HCT116 (cell line): ENCODE measurements around the gene DBN1.

Experiments used
- POLR2A ChIP-seq: IDR thresholded peaks from 2 replicates; pipeline ENCODE4 v1.7.0; 2011; ENCODE audit warnings: borderline replicate concordance; ENCODE audit not compliant: insufficient read depth, insufficient read length; ENCODE audit errors: extremely low read depth
- POLR2AphosphoS5 ChIP-seq: IDR thresholded peaks from 2 replicates; pipeline ENCODE4 v1.6.1; 2011; ENCODE audit warnings: mild to moderate bottlenecking, low read depth, low read length, moderate library complexity
- YY1 ChIP-seq: IDR thresholded peaks from 2 replicates; pipeline ENCODE4 v1.6.1; 2011; ENCODE audit warnings: low read length, low read depth, moderate library complexity, mild to moderate bottlenecking; ENCODE audit not compliant: insufficient replicate concordance; ENCODE audit errors: extremely low read depth
- TF ChIP-seq, protein P1 (sequence below), 3 experiments: fragments of 200-600 bp in 1 of 3; sonication (generic) in 1 of 3; IDR thresholded peaks in 2 of 3; conservative IDR thresholded peaks in 1 of 3; 2 replicates each; pipeline ENCODE4 v1.5.1; 2012 to 2017; ENCODE audit warnings: low read depth in 2 of 3, low read length in 2 of 3, antibody characterized with exemption in 1 of 3, borderline replicate concordance in 1 of 3, control low read depth in 1 of 3, mild to moderate bottlenecking in 1 of 3, mixed read lengths in 1 of 3, mixed run types in 1 of 3, moderate library complexity in 1 of 3; ENCODE audit not compliant: insufficient read depth in 1 of 3

DNA sequence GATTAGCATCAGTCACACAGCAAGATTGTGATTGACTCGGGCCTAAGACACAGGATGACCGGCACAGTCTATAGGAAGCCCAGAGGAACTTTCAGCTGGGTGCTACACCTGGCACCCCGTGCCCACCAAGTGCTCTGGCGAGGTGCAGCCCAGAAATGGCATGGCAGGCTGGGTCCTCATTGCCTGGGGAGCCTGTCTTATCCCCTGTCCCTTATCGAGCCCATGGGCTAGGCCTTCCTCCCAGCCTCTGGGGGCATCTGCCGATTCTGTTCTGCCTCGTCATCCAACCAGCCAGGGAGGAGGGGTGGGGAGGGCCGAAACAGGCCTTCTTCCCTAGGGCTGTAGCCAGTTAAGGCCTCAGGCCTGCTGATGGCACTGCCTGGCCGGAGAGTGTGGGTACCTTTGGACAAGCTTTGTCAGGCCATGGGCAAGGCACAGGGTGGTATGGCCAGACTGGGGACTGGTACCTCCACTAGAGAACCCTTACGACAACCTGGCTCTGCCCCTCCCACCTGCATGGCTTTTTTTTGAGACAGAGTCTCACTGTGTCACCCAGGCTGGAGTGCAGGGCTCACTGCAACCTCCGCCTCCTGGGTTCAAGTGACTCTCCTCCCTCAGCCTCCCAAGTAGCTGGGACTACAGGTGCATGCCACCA, 45.4 kb downstream of the DBN1 start:
- TF ChIP-seq, protein P1, sequence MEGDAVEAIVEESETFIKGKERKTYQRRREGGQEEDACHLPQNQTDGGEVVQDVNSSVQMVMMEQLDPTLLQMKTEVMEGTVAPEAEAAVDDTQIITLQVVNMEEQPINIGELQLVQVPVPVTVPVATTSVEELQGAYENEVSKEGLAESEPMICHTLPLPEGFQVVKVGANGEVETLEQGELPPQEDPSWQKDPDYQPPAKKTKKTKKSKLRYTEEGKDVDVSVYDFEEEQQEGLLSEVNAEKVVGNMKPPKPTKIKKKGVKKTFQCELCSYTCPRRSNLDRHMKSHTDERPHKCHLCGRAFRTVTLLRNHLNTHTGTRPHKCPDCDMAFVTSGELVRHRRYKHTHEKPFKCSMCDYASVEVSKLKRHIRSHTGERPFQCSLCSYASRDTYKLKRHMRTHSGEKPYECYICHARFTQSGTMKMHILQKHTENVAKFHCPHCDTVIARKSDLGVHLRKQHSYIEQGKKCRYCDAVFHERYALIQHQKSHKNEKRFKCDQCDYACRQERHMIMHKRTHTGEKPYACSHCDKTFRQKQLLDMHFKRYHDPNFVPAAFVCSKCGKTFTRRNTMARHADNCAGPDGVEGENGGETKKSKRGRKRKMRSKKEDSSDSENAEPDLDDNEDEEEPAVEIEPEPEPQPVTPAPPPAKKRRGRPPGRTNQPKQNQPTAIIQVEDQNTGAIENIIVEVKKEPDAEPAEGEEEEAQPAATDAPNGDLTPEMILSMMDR (IDR thresholded peaks at IDR 0.05 in 2 of 3, conservative IDR thresholded peaks at IDR 0.05 in 1 of 3; ENCODE audit: borderline replicate concordance in 1 of 3, insufficient read depth in 1 of 3, low read depth in 2 of 3, low read length in 2 of 3), result no peak
- TF ChIP-seq POLR2A, result no peak
- TF ChIP-seq POLR2AphosphoS5, result no peak
- TF ChIP-seq YY1, result no peak
